GM18519 (cell line): Measurements from ENCODE around the gene MEGF11.

Source experiments
- ATAC-seq: cut with Tn5 transposase; IDR thresholded peaks from one replicate; pipeline ENCODE4 v1.9.1; 2021; ENCODE audit warnings: mild to moderate bottlenecking, moderate library complexity; ENCODE audit not compliant: unreplicated experiment, low FRiP score

The MEGF11 gene

DNA sequence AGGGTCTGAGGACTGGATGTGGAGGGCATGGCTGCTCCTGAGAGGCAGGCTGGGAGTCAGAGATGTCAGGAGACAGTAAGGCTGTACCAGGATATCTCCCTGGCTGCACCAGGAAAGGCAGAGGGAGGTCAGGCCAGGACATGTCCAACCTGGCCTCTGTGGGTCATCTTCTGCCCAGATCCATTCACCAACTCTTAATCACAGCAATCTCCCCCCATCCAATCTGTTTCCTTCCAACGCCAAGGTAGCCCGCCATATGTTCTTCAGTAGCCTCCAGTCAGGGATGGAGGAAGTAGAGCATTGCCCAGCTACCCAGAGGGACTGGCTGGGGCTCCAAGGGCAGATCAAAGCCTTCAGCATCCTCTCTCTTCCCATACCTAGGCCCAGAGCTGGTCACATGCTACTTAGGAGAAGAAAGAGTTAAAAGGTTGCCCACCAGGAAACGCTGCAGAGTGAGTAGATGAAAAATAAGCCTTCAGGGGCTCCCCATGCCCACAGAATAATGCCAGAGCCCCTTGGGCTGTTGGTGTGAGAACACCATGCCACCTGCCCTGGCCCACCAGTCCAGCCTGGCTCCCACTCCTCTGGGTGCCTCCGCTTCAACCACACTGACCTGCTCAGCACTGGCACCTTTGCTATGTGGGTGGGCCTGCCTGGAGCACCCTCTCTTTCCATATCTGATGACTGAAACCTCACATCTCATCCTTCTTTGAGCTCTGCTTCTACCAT is 176.8 kb downstream of the MEGF11 start:
- ATAC-seq: no peak

DNA sequence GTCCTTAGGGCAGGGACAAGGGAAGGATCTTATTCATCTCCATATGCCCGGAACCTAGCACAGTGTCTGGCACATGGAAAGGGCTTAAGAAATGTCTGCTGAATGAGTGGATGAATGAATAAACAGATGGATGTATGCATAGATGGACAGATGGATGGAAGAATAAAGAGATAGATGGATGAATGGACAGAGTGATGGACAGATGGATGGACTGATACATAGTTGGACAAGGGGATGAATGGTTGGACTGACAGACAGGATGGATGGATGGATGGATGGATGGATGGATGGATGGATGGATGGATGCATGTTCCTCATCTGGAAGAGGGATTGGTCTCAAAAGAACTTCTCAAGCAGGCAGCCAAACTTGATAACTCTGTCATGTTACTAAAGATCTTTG is 177.6 kb downstream of the MEGF11 start:
- ATAC-seq: no peak

DNA sequence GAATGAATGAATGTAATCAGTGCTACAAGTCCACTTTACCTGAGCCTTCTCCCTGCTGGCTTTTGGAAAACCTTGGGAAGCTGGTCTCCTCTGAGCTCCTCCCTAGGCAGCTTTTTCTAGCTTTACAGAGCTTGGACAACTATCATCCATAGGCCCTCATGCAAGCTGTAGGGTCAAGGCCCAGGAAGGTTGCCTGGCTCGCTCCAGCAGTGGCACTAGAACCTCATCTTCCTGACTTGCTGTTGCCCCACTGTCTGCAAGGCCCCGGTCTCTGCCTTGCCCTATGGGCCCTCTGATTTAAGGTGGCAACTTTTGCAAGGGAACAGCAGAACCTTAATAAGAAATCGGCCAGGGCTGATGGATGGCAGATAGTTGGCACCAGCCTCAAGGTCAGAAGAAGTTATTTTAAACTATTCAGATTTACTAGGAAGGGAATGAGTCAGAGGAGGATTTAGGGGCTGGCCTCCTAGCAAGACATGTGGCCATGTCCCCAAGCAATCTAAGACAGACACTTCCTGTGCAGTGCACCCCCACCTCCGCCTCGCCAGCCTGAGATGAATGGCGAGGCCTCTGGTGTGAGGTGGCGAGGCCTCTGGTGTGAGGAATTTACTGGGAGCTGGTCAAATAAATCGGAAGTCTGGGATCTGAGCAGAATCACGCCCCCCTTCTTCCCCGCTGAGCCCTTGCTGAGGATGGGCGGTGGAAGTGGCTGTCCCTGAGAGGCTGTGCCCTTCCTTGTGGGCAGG is 180.8 kb downstream of the MEGF11 start:
- ATAC-seq: no peak

GRCh38 chr15:66071921-66072295 is 181.6 kb downstream of the MEGF11 start:
- ATAC-seq: no peak

DNA sequence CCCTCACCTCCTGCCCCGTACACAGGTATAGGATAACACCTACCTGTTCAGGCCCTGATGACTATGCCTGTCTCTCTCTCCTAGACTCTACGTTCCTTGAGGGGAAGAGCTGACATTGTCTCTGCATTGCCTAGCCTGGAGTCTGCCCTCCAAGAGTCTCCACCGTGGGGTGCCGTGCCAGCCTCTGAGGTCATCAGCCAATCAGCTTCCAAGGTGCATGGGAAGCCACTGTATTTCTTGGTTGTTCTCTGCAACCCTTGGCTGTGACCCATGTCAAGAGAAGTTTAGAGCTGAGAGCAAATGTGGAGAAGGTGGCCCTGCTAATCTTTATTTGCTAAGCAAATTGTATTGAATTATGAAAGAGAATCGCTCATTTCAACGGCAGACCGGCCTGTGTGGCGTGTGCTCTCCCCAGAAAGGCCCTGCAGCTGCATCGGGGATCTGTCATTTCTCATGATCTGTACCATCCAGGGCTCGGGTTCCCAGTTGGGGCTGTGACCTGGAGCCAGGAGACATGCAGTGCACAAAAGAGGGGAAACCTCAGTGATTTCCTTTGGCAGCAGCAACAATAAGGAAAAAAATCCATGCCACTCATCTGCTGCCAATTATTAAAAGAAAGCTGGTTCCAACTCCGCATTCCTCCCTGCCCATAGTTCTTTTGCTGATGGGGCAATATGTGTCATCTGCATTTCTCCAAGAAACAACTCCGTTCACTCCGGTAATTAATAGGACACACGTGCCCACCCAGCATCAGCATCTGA is 182.2 kb downstream of the MEGF11 start:
- ATAC-seq: no peak

DNA sequence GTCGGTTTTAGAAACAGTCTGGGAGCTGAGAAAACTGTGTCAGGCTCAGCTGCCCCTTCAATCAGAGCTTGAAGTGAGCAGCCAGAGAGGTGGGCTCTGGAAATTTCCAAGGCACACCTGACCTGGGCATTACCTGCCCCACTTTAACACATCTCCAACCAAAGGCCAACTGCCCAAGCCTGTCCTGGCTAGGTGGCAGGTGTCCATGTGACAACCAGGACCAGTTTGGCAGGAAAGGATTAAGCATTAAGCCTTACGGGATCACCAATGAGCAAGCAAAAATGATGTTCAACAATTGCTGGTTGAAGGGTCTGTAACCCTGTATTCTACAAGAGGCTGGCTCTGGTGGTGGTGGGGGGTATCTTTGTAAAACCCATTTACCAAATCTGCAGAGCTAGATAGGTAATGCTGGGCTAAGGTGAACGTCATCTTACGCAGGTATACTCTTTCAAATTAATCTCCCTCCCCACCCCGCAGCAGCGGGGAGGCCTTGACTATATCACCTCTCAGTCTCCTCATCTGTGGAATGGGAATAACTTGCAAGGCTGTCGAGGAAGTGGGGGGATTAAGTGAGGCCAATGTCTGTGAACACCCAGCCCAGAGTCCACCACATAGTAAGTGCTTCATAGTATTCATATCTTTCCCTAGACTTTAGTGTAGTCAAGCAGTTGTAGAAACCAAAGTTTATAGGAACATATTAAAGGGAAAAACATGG is 183.2 kb downstream of the MEGF11 start:
- no peak for ATAC-seq

GRCh38 chr15:66069751-66070150 is 183.8 kb downstream of the MEGF11 start:
- no peak for ATAC-seq

DNA sequence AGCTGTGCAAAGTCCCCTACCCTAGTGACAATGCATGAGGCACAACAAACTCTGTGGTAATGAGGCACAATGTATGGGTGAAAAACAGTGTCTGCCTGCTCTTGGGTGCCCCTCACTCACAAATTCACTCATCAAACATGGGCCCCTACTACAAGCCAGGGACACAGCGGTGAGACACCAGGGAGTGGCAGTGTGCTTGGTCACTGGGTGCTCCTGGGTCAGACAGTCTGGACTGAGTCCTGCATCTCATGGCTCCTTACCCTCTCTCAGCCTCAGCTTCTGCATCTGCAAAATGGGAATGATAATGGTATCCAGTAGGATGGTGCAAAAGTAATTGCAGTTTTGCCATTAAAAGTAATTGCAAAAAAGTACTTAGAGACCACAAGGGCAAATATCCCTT is 184.7 kb downstream of the MEGF11 start:
- ATAC-seq: no peak

- ATAC-seq: no peak
These were observed 185.9 kb downstream of the MEGF11 start for GRCh38 chr15:66067687-66068086.

GRCh38 chr15:66066481-66066880 is 187.1 kb downstream of the MEGF11 start:
- no peak for ATAC-seq

- no peak for ATAC-seq
These were observed 187.5 kb downstream of the MEGF11 start for GRCh38 chr15:66066005-66066404.

GRCh38 chr15:66065325-66065724 is 188.2 kb downstream of the MEGF11 start:
- no peak for ATAC-seq

DNA sequence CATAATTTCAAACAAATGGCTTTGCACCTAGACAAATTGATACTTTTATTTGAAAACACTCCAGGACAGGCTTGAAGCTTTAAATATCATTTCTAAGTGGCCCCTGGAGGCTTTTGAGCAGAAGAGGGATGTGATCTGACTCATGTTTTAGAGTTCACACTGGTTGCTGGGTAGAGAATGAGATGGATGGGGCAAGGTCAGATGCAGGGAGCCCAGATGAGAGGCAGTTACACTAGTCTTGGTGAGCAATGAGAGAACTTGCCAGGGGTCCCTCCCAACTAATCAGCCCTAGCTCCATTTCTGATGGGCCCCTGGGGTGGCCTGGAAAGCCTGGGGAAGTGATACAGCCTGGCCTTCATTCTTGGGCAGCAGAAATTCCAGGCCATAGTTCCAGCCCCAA is 190.4 kb downstream of the MEGF11 start:
- no peak for ATAC-seq

DNA sequence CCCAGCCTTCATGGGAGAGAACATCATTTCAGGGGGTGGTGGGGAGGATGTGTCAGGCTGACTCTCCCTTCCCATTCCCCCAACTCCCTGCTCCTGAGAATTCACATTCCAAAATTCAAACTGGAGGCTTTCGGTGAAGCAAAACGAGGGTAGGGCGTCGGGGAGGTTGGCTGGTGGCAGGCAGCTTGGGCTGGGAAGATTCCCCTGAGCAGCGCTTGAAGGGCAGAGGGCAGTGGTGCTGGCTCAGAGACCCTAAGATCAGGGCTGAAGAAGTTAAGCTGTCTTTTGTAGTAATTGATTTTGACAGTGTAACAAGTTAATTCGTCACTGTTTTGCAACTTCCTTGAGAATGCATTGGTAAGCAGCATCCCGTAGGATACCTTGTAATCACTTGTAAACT is 196.5 kb downstream of the MEGF11 start:
- ATAC-seq: no peak

GRCh38 chr15:66053991-66054390 is 199.6 kb downstream of the MEGF11 start:
- no peak for ATAC-seq

GRCh38 chr15:66051833-66052232 is 201.7 kb downstream of the MEGF11 start:
- no peak for ATAC-seq

DNA sequence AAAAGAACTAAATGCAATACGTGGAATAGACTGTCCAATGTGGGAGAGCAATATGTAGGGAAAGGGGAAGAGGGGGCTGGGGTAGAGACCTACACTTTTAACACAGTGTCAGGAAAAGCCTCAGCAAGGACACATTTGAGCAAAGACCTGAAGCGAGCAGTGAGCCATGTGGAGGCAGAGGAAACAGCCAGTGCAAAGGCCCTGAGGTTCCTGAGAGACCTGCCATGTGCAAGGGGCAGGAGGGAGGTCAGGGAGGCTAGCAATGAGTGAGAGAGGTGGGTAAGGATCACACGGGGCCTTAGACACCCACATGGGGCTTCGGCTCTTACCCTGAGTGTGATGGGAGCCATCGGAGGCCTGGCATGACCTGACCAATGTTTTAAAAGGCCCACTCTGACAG is 203.3 kb downstream of the MEGF11 start:
- no peak for ATAC-seq

DNA sequence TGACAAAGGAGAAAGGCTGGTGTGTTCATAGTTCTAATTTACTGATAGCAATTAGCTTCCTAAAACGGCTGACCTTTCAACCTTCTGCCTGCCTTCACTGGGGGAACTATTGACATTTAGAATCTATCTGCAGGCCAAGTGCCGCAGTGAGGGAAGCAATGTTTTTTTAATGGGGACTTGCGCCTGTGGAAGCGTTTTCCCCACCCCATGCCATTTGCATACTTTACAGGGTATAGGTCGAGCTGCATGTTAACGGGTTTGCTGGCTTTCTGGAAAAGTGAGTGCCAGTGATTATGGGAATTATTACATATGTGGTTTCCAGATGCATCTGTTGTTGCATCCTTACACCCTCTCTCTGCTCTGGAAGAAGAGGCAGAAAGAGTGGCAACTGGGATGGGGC is 204.2 kb downstream of the MEGF11 start:
- no peak for ATAC-seq

DNA sequence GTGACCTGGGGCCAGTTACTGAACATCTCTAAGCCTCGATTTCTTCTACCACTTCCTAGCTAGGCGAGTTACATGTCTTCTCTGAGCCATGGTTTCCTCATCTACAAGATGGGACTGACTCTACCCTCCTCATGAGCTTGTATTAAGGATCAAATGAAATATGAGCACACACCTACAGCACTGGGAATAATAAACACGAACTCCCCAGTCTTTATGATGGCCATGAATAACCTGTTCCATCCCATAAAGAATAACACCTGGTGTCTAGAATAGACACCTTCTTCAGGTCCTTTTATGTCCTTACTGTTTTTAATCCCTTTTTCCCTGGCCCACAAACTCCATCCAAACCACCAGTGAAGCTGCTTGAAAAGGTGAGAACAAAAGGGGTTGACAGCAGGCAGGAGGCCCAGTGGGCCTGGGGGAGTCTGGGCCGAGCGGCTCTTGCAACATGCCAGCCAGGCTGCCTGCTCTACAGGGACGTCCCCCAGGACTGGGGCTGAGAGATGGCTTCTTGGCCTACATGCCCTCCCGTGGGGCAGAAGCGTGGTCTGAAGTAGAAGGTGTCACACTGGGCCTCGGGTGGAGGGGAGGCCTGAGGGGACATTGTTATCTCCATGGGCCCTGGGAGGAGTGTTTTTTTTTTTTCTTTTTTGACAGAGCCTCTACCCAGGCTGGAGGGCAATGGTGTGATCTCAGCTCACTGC is 206.1 kb downstream of the MEGF11 start:
- no peak for ATAC-seq

GRCh38 chr15:66046751-66047150 is 206.8 kb downstream of the MEGF11 start:
- ATAC-seq: no peak
